Parathyroid adenoma (tissue), 2 donors: ENCODE data around the gene ANKRD13D.

Experiments
- H2AFZ ChIP-seq: fragments of 300-600 bp; sonication (generic); one replicate; pipeline ENCODE4 v1.7.0; 2017; ENCODE audit warnings: antibody characterized with exemption, mild to moderate bottlenecking
- H3K27ac ChIP-seq: fragments of 300-600 bp; sonication (generic); one replicate; pipeline ENCODE4 v1.7.0; 2017
- H3K27me3 ChIP-seq: fragments of 300-600 bp; sonication (generic); one replicate; pipeline ENCODE4 v1.7.0; 2017; ENCODE audit warnings: low read length; ENCODE audit not compliant: control insufficient read depth, insufficient read depth
- H3K36me3 ChIP-seq: fragments of 300-600 bp; sonication (generic); one replicate; pipeline ENCODE4 v1.7.0; 2017; ENCODE audit warnings: low read length; ENCODE audit not compliant: control insufficient read depth, insufficient read depth
- H3K4me1 ChIP-seq: fragments of 300-600 bp; sonication (generic); one replicate; pipeline ENCODE4 v1.7.0; 2017; ENCODE audit warnings: control low read depth
- H3K4me2 ChIP-seq: fragments of 300-600 bp; sonication (generic); one replicate; pipeline ENCODE4 v1.7.0; 2017; ENCODE audit warnings: low read length
- H3K4me3 ChIP-seq: fragments of 300-600 bp; sonication (generic); one replicate; pipeline ENCODE4 v1.7.0; 2017; ENCODE audit warnings: low read depth, low read length
- H3K79me2 ChIP-seq: fragments of 300-600 bp; sonication (generic); one replicate; pipeline ENCODE4 v1.7.0; 2017; ENCODE audit warnings: control low read depth
- H3K9ac ChIP-seq: fragments of 300-600 bp; sonication (generic); one replicate; pipeline ENCODE4 v1.7.0; 2017; ENCODE audit warnings: mild to moderate bottlenecking
- H3K9me3 ChIP-seq: fragments of 300-600 bp; sonication (generic); one replicate; pipeline ENCODE4 v1.7.0; 2017; ENCODE audit warnings: low read length; ENCODE audit not compliant: control insufficient read depth
- TF ChIP-seq, protein P1 (sequence below): fragments of 300-600 bp; sonication (generic); IDR thresholded peaks from one replicate; pipeline ENCODE4 v1.7.0; 2017; ENCODE audit warnings: antibody characterized with exemption, mild to moderate bottlenecking
- donor health status: primary hyperparathyroidism.

ANKRD13D gene

DNA sequence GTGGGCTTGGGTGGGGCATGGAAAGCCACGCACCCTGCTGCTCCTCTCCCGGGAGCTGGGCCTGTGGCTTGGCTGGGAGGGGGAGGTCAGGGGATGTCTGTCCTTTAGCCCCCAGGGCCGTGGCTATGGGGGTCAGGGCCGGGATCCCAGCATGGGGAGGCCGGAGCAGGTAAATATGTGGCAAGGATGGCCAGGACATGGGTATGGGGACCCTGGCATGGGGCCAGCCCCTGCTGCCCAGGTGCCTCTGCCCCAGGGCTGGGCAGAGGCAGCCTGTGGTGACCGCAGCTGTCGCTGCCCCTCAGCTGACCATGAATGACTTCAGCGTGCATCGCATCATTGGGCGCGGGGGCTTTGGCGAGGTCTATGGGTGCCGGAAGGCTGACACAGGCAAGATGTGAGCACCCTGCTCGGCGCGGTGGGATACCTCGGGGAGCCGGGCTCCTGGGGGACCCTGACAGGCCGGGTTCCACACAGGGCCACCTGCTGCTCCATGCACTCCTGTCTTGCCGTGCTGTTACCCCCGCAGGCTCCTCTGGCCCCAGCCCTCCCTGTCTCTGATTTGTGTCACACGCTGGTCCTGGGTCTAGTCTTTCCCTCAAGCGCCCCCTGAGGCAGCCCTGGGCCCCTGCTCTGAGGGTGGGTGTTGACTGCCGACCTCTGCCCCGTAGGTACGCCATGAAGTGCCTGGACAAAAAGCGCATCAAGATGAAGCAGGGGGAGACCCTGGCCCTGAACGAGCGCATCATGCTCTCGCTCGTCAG is 8.1 kb upstream of the ANKRD13D start:
- no peak overlapping the region for H3K4me2 ChIP-seq
- no peak overlapping the region for H2AFZ ChIP-seq
- H3K36me3 ChIP-seq = no peaks in the 10 kb centered on the region
- TF ChIP-seq, protein P1, sequence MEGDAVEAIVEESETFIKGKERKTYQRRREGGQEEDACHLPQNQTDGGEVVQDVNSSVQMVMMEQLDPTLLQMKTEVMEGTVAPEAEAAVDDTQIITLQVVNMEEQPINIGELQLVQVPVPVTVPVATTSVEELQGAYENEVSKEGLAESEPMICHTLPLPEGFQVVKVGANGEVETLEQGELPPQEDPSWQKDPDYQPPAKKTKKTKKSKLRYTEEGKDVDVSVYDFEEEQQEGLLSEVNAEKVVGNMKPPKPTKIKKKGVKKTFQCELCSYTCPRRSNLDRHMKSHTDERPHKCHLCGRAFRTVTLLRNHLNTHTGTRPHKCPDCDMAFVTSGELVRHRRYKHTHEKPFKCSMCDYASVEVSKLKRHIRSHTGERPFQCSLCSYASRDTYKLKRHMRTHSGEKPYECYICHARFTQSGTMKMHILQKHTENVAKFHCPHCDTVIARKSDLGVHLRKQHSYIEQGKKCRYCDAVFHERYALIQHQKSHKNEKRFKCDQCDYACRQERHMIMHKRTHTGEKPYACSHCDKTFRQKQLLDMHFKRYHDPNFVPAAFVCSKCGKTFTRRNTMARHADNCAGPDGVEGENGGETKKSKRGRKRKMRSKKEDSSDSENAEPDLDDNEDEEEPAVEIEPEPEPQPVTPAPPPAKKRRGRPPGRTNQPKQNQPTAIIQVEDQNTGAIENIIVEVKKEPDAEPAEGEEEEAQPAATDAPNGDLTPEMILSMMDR = no peak
- H3K27ac ChIP-seq = no peak overlapping the region
- H3K9me3 ChIP-seq = no peaks in the 10 kb centered on the region
- H3K79me2 ChIP-seq = no peaks in the 10 kb centered on the region
- H3K4me1 ChIP-seq = no peaks in the 10 kb centered on the region
- no peak overlapping the region for H3K4me3 ChIP-seq
- H3K27me3 ChIP-seq = no peaks in the 10 kb centered on the region
- no peak overlapping the region for H3K9ac ChIP-seq

DNA sequence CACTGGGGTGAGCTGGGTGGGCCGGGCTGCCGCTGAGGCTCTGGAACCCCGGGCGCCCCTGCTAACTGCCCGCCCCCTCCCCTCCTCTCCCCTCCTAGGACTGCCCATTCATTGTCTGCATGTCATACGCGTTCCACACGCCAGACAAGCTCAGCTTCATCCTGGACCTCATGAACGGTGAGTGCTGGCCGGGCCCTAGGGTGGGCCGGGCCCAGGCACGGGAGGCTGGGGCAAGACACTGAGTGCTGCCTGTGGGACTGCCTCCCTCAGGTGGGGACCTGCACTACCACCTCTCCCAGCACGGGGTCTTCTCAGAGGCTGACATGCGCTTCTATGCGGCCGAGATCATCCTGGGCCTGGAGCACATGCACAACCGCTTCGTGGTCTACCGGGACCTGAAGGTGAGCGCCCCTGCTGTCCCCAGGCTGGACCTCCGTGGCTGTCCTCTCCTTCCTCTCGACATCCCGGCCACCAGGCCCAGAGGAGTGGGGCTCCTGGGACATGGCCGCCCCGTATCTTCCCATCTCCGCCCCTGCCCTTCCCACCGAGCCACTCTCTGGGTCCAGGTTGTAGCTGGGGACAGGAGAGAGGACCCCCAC is 7.5 kb upstream of the ANKRD13D start:
- Histone ChIP-seq H2AFZ (no peak overlapping the region), H3K4me3 (no peak overlapping the region), H3K27ac (no peak overlapping the region), H3K9me3 (no peaks in the 10 kb centered on the region), H3K9ac (no peak overlapping the region), H3K4me1 (no peaks in the 10 kb centered on the region), H3K79me2 (no peaks in the 10 kb centered on the region), H3K4me2 (no peak overlapping the region), H3K36me3 (no peaks in the 10 kb centered on the region), H3K27me3 (no peaks in the 10 kb centered on the region)
- TF ChIP-seq, protein P1 = no peak

DNA sequence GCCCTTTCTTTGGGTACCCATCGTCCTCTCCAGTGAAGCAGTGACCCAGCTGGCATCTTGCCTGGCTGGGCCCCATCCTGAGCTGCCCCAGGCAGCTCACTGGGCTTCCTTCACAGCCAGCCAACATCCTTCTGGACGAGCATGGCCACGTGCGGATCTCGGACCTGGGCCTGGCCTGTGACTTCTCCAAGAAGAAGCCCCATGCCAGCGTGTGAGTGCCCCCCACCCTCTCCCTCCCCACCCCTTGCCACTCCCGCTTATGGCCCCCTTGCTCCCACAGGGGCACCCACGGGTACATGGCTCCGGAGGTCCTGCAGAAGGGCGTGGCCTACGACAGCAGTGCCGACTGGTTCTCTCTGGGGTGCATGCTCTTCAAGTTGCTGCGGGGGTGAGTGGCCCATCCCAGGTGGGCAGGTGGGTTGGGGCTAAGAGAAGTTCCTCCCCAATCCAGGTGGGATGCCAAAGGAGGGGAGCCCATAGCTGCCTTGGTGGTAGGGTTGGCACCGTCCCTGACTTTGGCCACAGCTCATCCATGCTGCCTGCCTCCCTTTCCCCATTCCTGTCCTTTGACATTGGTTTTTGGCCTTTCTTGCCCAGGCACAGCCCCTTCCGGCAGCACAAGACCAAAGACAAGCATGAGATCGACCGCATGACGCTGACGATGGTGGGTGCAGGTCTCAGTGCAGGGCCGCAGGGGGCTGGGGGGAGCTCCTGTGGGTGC is 6.8 kb upstream of the ANKRD13D start:
- Histone ChIP-seq H2AFZ (no peak overlapping the region), H3K4me2 (no peak overlapping the region), H3K9me3 (no peaks in the 10 kb centered on the region), H3K27me3 (no peaks in the 10 kb centered on the region), H3K9ac (no peak overlapping the region), H3K27ac (no peak overlapping the region), H3K36me3 (no peaks in the 10 kb centered on the region), H3K79me2 (no peaks in the 10 kb centered on the region), H3K4me3 (no peak overlapping the region), H3K4me1 (no peaks in the 10 kb centered on the region)
- TF ChIP-seq, protein P1 = no peak

DNA sequence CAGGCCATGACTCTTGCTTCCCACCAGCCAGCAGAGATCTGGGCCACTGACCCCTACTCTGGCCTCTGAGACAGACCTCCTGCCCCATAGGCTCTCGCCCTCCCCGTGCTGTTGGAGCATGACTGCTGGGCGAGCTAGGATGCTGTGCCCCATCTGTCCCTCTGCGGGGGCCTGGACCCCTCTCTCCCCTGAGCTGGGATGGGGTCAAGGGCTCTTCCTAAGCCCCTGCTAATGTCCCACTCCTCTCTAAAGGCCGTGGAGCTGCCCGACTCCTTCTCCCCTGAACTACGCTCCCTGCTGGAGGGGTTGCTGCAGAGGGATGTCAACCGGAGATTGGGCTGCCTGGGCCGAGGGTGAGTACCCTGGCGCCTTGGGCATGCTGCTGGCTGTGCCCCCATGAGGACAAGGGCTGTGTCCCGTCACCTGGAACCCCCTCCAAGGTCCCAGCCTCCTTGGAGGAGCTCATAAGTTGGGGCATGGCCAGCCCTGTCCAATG is 6.2 kb upstream of the ANKRD13D start:
- H3K4me3 ChIP-seq = no peak overlapping the region
- H3K9me3 ChIP-seq = no peaks in the 10 kb centered on the region
- H3K27me3 ChIP-seq = no peaks in the 10 kb centered on the region
- H3K36me3 ChIP-seq = no peaks in the 10 kb centered on the region
- peaks cover 4% of the 10 kb centered on the region for H3K4me1 ChIP-seq
- H3K27ac ChIP-seq = no peak overlapping the region
- H3K9ac ChIP-seq = no peak overlapping the region
- H2AFZ ChIP-seq = no peak overlapping the region
- no peaks in the 10 kb centered on the region for H3K79me2 ChIP-seq
- no peak overlapping the region for H3K4me2 ChIP-seq
- TF ChIP-seq, protein P1 = no peak
